HepG2 (cell line): Measurements from ENCODE around the gene CD248. TPM values are rescaled to one million over a fixed set of nuclear protein-coding genes. Genes with fewer than 3 reads are reported as not detected.
A peak's percentile ranks its signal among the peaks of the same experiment; 100 is the strongest.

Experiments used
- ATAC-seq: fragments of 200-7000 bp; cut with Tn5 transposase; 3 replicates; pipeline ENCODE4 v1.9.1; 2020; ENCODE audit warnings: mild to moderate bottlenecking, moderate library complexity
- BruUV-seq: library from RNA; stranded (reverse); fragments of 400-500 nt; replicated peaks from 2 replicates; lab custom pipeline; 2021; lab: Mats Ljungman, UMichigan
- CTCF ChIA-PET: fragments of 300-600 bp; formaldehyde crosslinking; extraction: SDS; loops from one replicate; lab custom pipeline; 2021; ENCODE audit warnings: low total read pairs, inconsistent platforms, low intra/inter-chr PET ratio; lab: Yijun Ruan, JAX
- POLR2A ChIA-PET: fragments of 350-600 bp; sonication (Branson Sonifier 250); formaldehyde crosslinking; loops from one replicate; lab custom pipeline; 2020; ENCODE audit warnings: antibody characterized with exemption, inconsistent platforms; lab: Yijun Ruan, JAX
- DNase-seq: peaks from one replicate; pipeline ENCODE4 v3.0.0-alpha.2; 2015; ENCODE audit warnings: low spot score
- FAIRE-seq: peaks from 3 replicates; lab custom pipeline; 2011; peaks lifted over from hg19 to GRCh38; lab: Jason Lieb, UNC
- H2AFZ ChIP-seq: one replicate; pipeline ENCODE4 v1.6.1; 2011; ENCODE audit warnings: low read length, inconsistent platforms
- H3K27ac ChIP-seq: fragments of 300-600 bp; 3 replicates; pipeline ENCODE4 v1.8.0; 2011; ENCODE audit warnings: mixed run types, mild to moderate bottlenecking, mixed read lengths, low read length, inconsistent platforms; ENCODE audit not compliant: insufficient read depth; ENCODE audit errors: extremely low read length
- H3K27me3 ChIP-seq, 2 experiments: fragments of 200-600 bp in 1 of 2; 2 replicates in 1 of 2; 3 replicates in 1 of 2; pipeline versions ENCODE4 v1.6.0 to v1.8.0; 2011; ENCODE audit warnings: low read length in 2 of 2, mild to moderate bottlenecking in 2 of 2, moderate library complexity in 2 of 2, inconsistent platforms in 1 of 2; ENCODE audit not compliant: insufficient read depth in 2 of 2, control insufficient read depth in 1 of 2
- H3K36me3 ChIP-seq, 2 experiments: fragments of 200-600 bp in 1 of 2; replicated peaks in 1 of 2; 2 replicates in 1 of 2; 3 replicates in 1 of 2; pipeline versions ENCODE4 v1.5.1 to v1.8.0; 2011; ENCODE audit warnings: low read length in 2 of 2, inconsistent platforms in 1 of 2; ENCODE audit not compliant: insufficient read depth in 2 of 2, control insufficient read depth in 1 of 2
- H3K4me1 ChIP-seq: 2 replicates; pipeline ENCODE4 v1.5.1; 2012; ENCODE audit warnings: low read length, inconsistent platforms; ENCODE audit not compliant: insufficient read depth
- H3K4me2 ChIP-seq: 2 replicates; pipeline ENCODE4 v1.6.0; 2011; ENCODE audit warnings: low read depth, low read length, inconsistent platforms
- H3K4me3 ChIP-seq, 3 experiments: fragments of 200-600 bp in 1 of 3; sonication (generic), shearing (Covaris generic) in 1 of 3; replicated peaks in 1 of 3; 2 replicates each; pipeline ENCODE4 v1.5.1; 2011 to 2016; ENCODE audit warnings: low read length in 3 of 3, inconsistent platforms in 2 of 3, low read depth in 2 of 3, mild to moderate bottlenecking in 2 of 3, control low read depth in 1 of 3, mixed read lengths in 1 of 3; ENCODE audit not compliant: insufficient read depth in 1 of 3
- H3K79me2 ChIP-seq: one replicate; pipeline ENCODE4 v1.6.1; 2011; ENCODE audit warnings: low read length, inconsistent platforms; ENCODE audit not compliant: insufficient read depth
- H3K9ac ChIP-seq: 2 replicates; pipeline ENCODE4 v1.6.0; 2011; ENCODE audit warnings: mild to moderate bottlenecking, low read depth, low read length, inconsistent platforms; ENCODE audit not compliant: insufficient read depth
- H3K9me3 ChIP-seq: 2 replicates; pipeline ENCODE4 v1.5.1; 2012; ENCODE audit warnings: mild to moderate bottlenecking, low read length
- H4K20me1 ChIP-seq: 2 replicates; pipeline ENCODE4 v1.6.0; 2011; ENCODE audit warnings: inconsistent platforms, mild to moderate bottlenecking, low read length, moderate library complexity; ENCODE audit not compliant: insufficient read depth
- CENPX ChIP-seq: sonication (generic); formaldehyde crosslinking; IDR thresholded peaks from 2 replicates; pipeline ENCODE4 v1.9.0; 2021; ENCODE audit warnings: mild to moderate bottlenecking, missing genetic modification reagents, moderate library complexity
- SOX6 ChIP-seq, 2 experiments: fragments of 450-650 bp in 1 of 2; sonication (generic) in 1 of 2; formaldehyde crosslinking in 1 of 2; IDR thresholded peaks; 2 replicates each; pipeline versions ENCODE4 v1.4.0 to v1.6.1; 2017 to 2020; ENCODE audit warnings: antibody characterized with exemption in 1 of 2, mild to moderate bottlenecking in 1 of 2, missing genetic modification reagents in 1 of 2
- ZNF260 ChIP-seq: sonication (generic); formaldehyde crosslinking; IDR thresholded peaks from 2 replicates; pipeline ENCODE4 v1.4.0; 2020; ENCODE audit warnings: missing genetic modification reagents, low read depth, mild to moderate bottlenecking, borderline replicate concordance
- ZNF264 ChIP-seq: sonication (generic); formaldehyde crosslinking; IDR thresholded peaks from 2 replicates; pipeline ENCODE4 v1.4.0; 2020; ENCODE audit warnings: missing genetic modification reagents
- ZNF574 ChIP-seq: sonication (generic); formaldehyde crosslinking; IDR thresholded peaks from 2 replicates; pipeline ENCODE4 v1.4.0; 2020; ENCODE audit warnings: missing genetic modification reagents
- ZSCAN21 ChIP-seq: sonication (generic); formaldehyde crosslinking; IDR thresholded peaks from 2 replicates; pipeline ENCODE4 v1.8.0; 2022; ENCODE audit warnings: mild to moderate bottlenecking, missing genetic modification reagents, moderate library complexity, borderline replicate concordance
- WGBS: methylation state at CpG from one replicate; pipeline ENCODE4 v1.1.6; 2017; ENCODE audit warnings: low lambda C conversion rate; 5-methylcytosine and 5-hydroxymethylcytosine counted together
- in situ Hi-C: cut with HindIII; loops from 2 replicates; pipeline ENCODE4 v1.10.0; 2017; ENCODE audit warnings: low pct_unique_long_range_greater_than_20kb; ENCODE audit not compliant: extremely low pct_ligation_motif_present
- intact Hi-C: fragments of 100-400 bp; cut with micrococcal nuclease; formaldehyde crosslinking; loops from one replicate; pipeline ENCODE4 v1.10.0; 2022; ENCODE audit not compliant: unreplicated experiment
- polyA plus RNA-seq, 8 experiments: library from polyadenylated mRNA; depleted of rRNA in 3 of 8; stranded (reverse) in 7 of 8; unstranded in 1 of 8; fragments of >200 nt; fragmentation: Illumina TruSeq in 4 of 8; extraction: Trizol in 4 of 8; gene quantifications; 2 replicates each; pipeline versions ENCODE4 v1.2.1 to v1.2.3, GENCODE V29; 2011 to 2016; ENCODE audit warnings: low read depth in 4 of 8, missing spikeins in 1 of 8, mixed read lengths in 1 of 8; ENCODE audit not compliant: insufficient read depth in 1 of 8
- total RNA-seq, 5 experiments: library from RNA; depleted of rRNA; stranded (reverse); fragments of >200 nt; fragmentation: Illumina TruSeq; extraction: Trizol; gene quantifications; 2 replicates each; pipeline ENCODE4 v1.2.3, GENCODE V29; 2016; ENCODE audit warnings: low read depth in 1 of 5
- TF ChIP-seq, protein P1 (sequence below): sonication (generic); formaldehyde crosslinking; IDR thresholded peaks from 2 replicates; pipeline ENCODE4; 2020; ENCODE audit warnings: missing genetic modification reagents, mild to moderate bottlenecking, borderline replicate concordance
- TF ChIP-seq, protein P2 (sequence below): IDR thresholded peaks from 2 replicates; pipeline ENCODE4 v1.6.1; 2018; ENCODE audit warnings: missing genetic modification reagents
- TF ChIP-seq, protein P3 (sequence below): sonication (generic); formaldehyde crosslinking; IDR thresholded peaks from 2 replicates; pipeline ENCODE4 v1.4.0; 2020; ENCODE audit warnings: missing genetic modification reagents, mild to moderate bottlenecking, borderline replicate concordance

The CD248 gene
- total and polyA plus RNA-seq, 2 of the 13 experiments (the other 11 are each of a cell fraction or from before 2014, with no cell fraction given), result 0.25 to 0.35 TPM

DNA sequence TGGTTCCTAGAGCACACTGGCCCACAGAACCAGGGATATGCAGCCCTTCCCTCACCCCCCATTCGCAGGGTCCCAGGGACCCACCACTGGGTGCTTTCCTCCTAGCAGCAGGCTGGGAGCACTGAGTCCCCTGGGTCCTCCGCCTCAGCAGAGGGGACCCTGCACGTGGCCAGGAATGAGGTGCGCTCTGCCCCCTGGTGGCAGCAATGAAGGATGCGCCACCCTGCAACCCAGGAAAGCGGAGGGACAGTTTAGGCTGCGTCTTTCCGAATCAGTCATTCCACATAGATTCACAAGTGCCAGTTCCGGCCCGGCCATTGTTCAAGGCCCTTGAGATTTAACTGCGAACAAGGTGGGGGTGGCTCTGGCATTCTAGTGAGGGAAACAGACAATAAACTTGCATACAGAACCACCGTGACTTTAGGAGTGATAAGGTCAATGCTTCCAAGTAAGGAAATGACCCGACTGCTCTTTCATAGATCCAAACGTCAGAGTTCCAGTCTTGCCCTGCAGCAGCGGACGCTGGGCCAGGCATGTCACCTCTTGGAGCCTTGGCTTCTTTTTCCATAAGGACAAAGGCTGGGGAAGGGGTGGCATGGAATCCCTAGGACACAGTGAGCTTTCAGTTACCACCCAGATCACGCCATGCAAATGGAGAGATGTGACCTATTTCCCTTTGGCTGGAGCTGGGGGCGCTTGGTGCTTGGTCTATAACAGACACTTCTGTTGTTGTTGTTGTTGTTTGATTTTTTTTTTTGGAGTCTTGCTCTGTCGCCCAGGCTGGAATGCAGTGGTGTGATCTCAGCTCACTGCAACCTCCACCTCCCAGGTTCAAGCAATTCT, 11.7 kb upstream of the CD248 start:
- no peaks in the 10 kb centered on the region for H4K20me1 ChIP-seq
- BruUV-seq, result no TSS peak
- peaks cover 57% of the 10 kb centered on the region for H3K4me1 ChIP-seq
- H3K9ac ChIP-seq, result peak overlapping the region; percentile 53
- H3K36me3 ChIP-seq, result no peaks in the 10 kb centered on the region
- 2% methylated on average over 11 of the region's 19 CpGs for WGBS
- H3K4me2 ChIP-seq, result peak overlapping the region; percentile 100
- ChIA-PET POLR2A (interaction anchor here (0.9 to 4.0 kb wide), 3 partner anchors 12 to 39 kb away, joined by 3 to 35 read pairs (median 3); partner anchors contain the start of genes CD248 and YIF1A), CTCF (interaction anchor here (1.0 to 3.4 kb wide), 6 partner anchors 8 to 106 kb away, joined by 3 to 68 read pairs (median 6); no protein-coding TSS in a partner anchor)
- intact Hi-C loops, result loop anchor here (1.0 to 5.0 kb wide), 2 partner anchors 17 to 546 kb away; partner anchors contain the start of gene AP5B1
- peak; percentile 73 for FAIRE-seq
- peak overlapping the region; percentile 36 to 76 (median 47) for H3K4me3 ChIP-seq
- H2AFZ ChIP-seq, result peak overlapping the region; percentile 79
- peak; percentile 85 for ATAC-seq
- no peaks in the 10 kb centered on the region for H3K79me2 ChIP-seq
- peak overlapping the region; percentile 45 for H3K27ac ChIP-seq
- in situ Hi-C loops, result loop anchor here (5.0 kb wide), 1 partner anchor 36 kb away; the partner anchor contains the start of gene TMEM151A
- H3K9me3 ChIP-seq, result no peaks in the 10 kb centered on the region
- H3K27me3 ChIP-seq, result peaks cover 0 to 17% of the 10 kb centered on the region in 2 experiments; a peak in 3 of 5 replicates
- peak; percentile 71 for DNase-seq
- TF ChIP-seq ZNF574 (peak; percentile 82), ZNF260 (no peak), CENPX (CRISPR knock-in tag) (no peak), ZNF264 (CRISPR knock-in tag) (0 out of 2 replicates have a peak, but pooled peaks have one; percentile 41), ZSCAN21 (CRISPR knock-in tag) (peak; percentile 76; the same call in 1 of the 2 replicates), SOX6 (IDR thresholded peaks at IDR 0.05) (no peak), SOX6 (CRISPR knock-in tag; IDR thresholded peaks at IDR 0.05) (peak; percentile 54)
- TF ChIP-seq, protein P1, sequence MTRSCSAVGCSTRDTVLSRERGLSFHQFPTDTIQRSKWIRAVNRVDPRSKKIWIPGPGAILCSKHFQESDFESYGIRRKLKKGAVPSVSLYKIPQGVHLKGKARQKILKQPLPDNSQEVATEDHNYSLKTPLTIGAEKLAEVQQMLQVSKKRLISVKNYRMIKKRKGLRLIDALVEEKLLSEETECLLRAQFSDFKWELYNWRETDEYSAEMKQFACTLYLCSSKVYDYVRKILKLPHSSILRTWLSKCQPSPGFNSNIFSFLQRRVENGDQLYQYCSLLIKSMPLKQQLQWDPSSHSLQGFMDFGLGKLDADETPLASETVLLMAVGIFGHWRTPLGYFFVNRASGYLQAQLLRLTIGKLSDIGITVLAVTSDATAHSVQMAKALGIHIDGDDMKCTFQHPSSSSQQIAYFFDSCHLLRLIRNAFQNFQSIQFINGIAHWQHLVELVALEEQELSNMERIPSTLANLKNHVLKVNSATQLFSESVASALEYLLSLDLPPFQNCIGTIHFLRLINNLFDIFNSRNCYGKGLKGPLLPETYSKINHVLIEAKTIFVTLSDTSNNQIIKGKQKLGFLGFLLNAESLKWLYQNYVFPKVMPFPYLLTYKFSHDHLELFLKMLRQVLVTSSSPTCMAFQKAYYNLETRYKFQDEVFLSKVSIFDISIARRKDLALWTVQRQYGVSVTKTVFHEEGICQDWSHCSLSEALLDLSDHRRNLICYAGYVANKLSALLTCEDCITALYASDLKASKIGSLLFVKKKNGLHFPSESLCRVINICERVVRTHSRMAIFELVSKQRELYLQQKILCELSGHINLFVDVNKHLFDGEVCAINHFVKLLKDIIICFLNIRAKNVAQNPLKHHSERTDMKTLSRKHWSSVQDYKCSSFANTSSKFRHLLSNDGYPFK, result peak; percentile 58; the same call in 1 of the 2 replicates
- TF ChIP-seq, protein P2, sequence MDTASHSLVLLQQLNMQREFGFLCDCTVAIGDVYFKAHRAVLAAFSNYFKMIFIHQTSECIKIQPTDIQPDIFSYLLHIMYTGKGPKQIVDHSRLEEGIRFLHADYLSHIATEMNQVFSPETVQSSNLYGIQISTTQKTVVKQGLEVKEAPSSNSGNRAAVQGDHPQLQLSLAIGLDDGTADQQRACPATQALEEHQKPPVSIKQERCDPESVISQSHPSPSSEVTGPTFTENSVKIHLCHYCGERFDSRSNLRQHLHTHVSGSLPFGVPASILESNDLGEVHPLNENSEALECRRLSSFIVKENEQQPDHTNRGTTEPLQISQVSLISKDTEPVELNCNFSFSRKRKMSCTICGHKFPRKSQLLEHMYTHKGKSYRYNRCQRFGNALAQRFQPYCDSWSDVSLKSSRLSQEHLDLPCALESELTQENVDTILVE, result peak; percentile 83; the same call in 1 of the 2 replicates
- TF ChIP-seq, protein P3, sequence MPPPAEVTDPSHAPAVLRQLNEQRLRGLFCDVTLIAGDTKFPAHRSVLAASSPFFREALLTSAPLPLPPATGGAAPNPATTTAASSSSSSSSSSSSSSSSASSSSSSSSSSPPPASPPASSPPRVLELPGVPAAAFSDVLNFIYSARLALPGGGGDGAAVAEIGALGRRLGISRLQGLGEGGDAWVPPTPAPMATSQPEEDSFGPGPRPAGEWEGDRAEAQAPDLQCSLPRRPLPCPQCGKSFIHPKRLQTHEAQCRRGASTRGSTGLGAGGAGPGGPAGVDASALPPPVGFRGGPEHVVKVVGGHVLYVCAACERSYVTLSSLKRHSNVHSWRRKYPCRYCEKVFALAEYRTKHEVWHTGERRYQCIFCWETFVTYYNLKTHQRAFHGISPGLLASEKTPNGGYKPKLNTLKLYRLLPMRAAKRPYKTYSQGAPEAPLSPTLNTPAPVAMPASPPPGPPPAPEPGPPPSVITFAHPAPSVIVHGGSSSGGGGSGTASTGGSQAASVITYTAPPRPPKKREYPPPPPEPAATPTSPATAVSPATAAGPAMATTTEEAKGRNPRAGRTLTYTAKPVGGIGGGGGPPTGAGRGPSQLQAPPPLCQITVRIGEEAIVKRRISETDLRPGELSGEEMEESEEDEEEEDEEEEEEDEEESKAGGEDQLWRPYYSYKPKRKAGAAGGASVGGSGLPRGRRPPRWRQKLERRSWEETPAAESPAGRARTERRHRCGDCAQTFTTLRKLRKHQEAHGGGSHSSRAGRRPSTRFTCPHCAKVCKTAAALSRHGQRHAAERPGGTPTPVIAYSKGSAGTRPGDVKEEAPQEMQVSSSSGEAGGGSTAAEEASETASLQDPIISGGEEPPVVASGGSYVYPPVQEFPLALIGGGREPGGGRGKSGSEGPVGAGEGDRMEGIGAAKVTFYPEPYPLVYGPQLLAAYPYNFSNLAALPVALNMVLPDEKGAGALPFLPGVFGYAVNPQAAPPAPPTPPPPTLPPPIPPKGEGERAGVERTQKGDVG (CRISPR knock-in tag), result 0 out of 2 replicates have a peak, but pooled peaks have one; percentile 27
